ENCODE measurements around the gene SH3PXD2A. TPM values are rescaled to one million over a fixed set of nuclear protein-coding genes. Genes with fewer than 3 reads are reported as not detected.
A peak's percentile ranks its signal among the peaks of the same experiment; 100 is the strongest.

SH3PXD2A gene
- total and polyA plus RNA-seq, 2 of the 4 experiments (the other 2 are of a cell fraction), result 6.3 to 23.0 TPM

DNA sequence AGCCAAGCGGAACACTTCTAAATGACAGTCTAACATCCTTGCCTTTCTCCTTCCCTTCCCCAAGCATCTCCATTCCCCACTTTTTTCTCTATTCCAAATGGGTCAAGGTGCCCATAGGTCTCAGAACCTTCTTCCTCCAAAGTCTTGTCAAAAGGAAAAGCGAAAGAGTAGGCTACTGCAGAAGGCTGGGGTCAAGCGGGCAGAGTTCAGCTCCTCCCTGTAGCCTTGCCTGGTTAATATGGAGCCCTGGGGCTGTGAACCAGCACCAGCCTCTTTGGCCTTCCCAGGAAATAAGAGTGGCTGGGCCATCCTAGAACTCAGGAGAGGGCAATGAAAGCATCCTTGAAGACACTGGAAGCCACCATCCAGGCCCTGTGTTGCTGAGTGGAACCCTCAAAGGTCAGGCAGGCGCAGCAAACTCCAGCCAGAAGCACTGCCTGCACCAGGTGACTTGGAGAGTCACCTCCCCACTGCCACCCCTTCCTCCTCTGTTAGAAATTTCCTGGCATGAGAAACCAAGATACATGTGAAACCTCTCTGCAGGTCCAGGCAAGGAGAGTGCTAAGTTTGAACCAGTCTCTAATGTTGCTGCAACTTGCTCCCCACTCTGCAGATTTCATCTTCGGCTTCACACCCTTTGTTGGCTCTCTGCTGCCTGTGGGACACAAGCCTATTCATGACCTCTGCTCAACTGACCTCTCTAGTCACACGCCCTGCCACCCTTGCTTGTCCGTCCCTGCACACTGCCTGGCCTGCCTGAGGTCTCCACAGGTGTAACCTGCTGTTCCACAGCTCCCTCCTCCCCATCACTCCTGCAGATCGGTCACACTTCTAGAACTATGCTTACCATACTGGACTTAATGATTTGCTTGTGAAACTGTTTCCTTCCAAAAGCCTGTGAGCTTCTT is 74.9 kb downstream of the SH3PXD2A start:
- BruUV-seq (replicated peaks), result no TSS peak
- Histone ChIP-seq H3K9me3 (ENCODE audit: control insufficient read depth, insufficient read depth, low read length) (peaks cover 4% of the 10 kb centered on the region), H3K9ac (ENCODE audit: low read depth, low read length) (no peak overlapping the region), H3K4ac (ENCODE audit: low read depth, low read length) (peak overlapping the region; percentile 64), H2AFZ (replicated peaks; ENCODE audit: low read length, poor library complexity) (no peak overlapping the region), H3K9me1 (ENCODE audit: insufficient read depth, low read length) (peaks cover 20% of the 10 kb centered on the region), H2AK5ac (ENCODE audit: low read depth, low read length) (peak overlapping the region; percentile 81), H3K27me3 (ENCODE audit: control insufficient read depth, insufficient read depth, low read length) (no peaks in the 10 kb centered on the region), H3K36me3 (ENCODE audit: control insufficient read depth, insufficient read depth, low read length) (no peaks in the 10 kb centered on the region), H3K14ac (replicated peaks; ENCODE audit: low read depth, low read length) (no peak overlapping the region; the same call in 1 of the 2 replicates), H2AK9ac (replicated peaks; ENCODE audit: low read depth, low read length, poor library complexity) (peak overlapping the region; percentile 46), H2BK20ac (ENCODE audit: low read depth, low read length) (peak overlapping the region; percentile 36), H3K27ac (ENCODE audit: insufficient read depth, low read length) (no peak overlapping the region), H3K56ac (ENCODE audit: extremely low read depth, insufficient read depth, low read length) (no peak overlapping the region), H4K5ac (ENCODE audit: low read depth, low read length) (no peak overlapping the region), H3K18ac (ENCODE audit: low read depth, low read length) (no peak overlapping the region), H4K91ac (ENCODE audit: insufficient read depth, low read depth, low read length) (no peak overlapping the region), H3K79me1 (ENCODE audit: low read depth in 1 of 2, low read length in 2 of 2) (peaks cover 0 to 24% of the 10 kb centered on the region in 2 experiments; a peak in 2 of 4 replicates), H3K4me1 (ENCODE audit: control insufficient read depth, insufficient read depth, low read length) (peaks cover 19% of the 10 kb centered on the region), H2BK15ac (ENCODE audit: low read depth, low read length) (peak overlapping the region; percentile 4; the same call in 1 of the 3 replicates), H3K23ac (ENCODE audit: low read depth, low read length) (peak overlapping the region; percentile 44; the same call in 1 of the 2 replicates), H4K20me1 (ENCODE audit: insufficient read depth, low read length) (peaks cover 13% of the 10 kb centered on the region; the same call in 1 of the 2 replicates), H3K4me2 (ENCODE audit: low read depth, low read length) (no peak overlapping the region), H2BK120ac (ENCODE audit: low read depth, low read length) (peak overlapping the region; percentile 38), H3K4me3 (ENCODE audit: insufficient read depth, low read depth, low read length) (no peak overlapping the region), H4K8ac (ENCODE audit: low read depth in 2 of 2, low read length in 2 of 2) (peak overlapping the region in 1 of 2 experiments; percentile 23; a peak in 2 of 4 replicates), H2BK5ac (ENCODE audit: low read depth, low read length, poor library complexity, severe bottlenecking) (peak overlapping the region; percentile 9)
- in situ Hi-C loops (cut with MboI; ENCODE audit: low sequenced_read_pairs) (no loop called here), dilution Hi-C loops (cut with HindIII; ENCODE audit: low sequenced_read_pairs, unreplicated experiment) (no loop called here), intact Hi-C loops (cut with micrococcal nuclease) (no loop called here)
- DNase-seq (no peak), ATAC-seq (ENCODE audit: low read depth) (no peak)
- WGBS, 2 experiments (ENCODE audit: extremely low coverage in 2 of 2, insufficient read length in 1 of 2), result 86% methylated on average over 2 of the region's 8 CpGs; no CpG with 5 or more reads in 1 of the 2 experiments
- CTCF ChIA-PET, result interaction anchor here (1.1 to 1.8 kb wide), 4 partner anchors 12 to 74 kb away, joined by 3 to 6 read pairs (median 5); partner anchors contain the start of gene SH3PXD2A
- POLR2A ChIA-PET (ENCODE audit: unreplicated experiment), result no interaction called here
- no peak for TF ChIP-seq MXI1 (IDR thresholded peaks at IDR 0.05; ENCODE audit: borderline replicate concordance, low read depth, low read length)
- no peak for TF ChIP-seq MAZ (IDR thresholded peaks at IDR 0.05; ENCODE audit: borderline replicate concordance, low read depth, low read length)
- TF ChIP-seq FOS (IDR thresholded peaks at IDR 0.05; ENCODE audit: low read depth, low read length), result no peak
- TF ChIP-seq, protein P1, sequence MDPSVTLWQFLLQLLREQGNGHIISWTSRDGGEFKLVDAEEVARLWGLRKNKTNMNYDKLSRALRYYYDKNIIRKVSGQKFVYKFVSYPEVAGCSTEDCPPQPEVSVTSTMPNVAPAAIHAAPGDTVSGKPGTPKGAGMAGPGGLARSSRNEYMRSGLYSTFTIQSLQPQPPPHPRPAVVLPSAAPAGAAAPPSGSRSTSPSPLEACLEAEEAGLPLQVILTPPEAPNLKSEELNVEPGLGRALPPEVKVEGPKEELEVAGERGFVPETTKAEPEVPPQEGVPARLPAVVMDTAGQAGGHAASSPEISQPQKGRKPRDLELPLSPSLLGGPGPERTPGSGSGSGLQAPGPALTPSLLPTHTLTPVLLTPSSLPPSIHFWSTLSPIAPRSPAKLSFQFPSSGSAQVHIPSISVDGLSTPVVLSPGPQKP (IDR thresholded peaks at IDR 0.05; ENCODE audit: borderline replicate concordance, low read depth, low read length), result no peak
- TF ChIP-seq RCOR1 (IDR thresholded peaks at IDR 0.05; ENCODE audit: insufficient replicate concordance, low read length), result no peak
- TF ChIP-seq POLR2A (IDR thresholded peaks at IDR 0.05; ENCODE audit: low read depth, low read length), result no peak
- TF ChIP-seq BHLHE40 (IDR thresholded peaks at IDR 0.05; ENCODE audit: low read depth, low read length), result no peak
- no peak for TF ChIP-seq CHD1 (IDR thresholded peaks at IDR 0.05; ENCODE audit: low read depth, low read length)
- TF ChIP-seq CEBPB (IDR thresholded peaks at IDR 0.05; ENCODE audit: low read depth, low read length), result no peak
- TF ChIP-seq, protein P2, sequence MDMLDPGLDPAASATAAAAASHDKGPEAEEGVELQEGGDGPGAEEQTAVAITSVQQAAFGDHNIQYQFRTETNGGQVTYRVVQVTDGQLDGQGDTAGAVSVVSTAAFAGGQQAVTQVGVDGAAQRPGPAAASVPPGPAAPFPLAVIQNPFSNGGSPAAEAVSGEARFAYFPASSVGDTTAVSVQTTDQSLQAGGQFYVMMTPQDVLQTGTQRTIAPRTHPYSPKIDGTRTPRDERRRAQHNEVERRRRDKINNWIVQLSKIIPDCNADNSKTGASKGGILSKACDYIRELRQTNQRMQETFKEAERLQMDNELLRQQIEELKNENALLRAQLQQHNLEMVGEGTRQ (IDR thresholded peaks at IDR 0.05; ENCODE audit: low read depth, low read length), result no peak
- no peak for TF ChIP-seq SMC3 (IDR thresholded peaks at IDR 0.05; ENCODE audit: low read depth, low read length)
- TF ChIP-seq RFX5 (IDR thresholded peaks at IDR 0.05; ENCODE audit: low read depth, low read length), result no peak
- no peak for TF ChIP-seq RAD21 (IDR thresholded peaks at IDR 0.05; ENCODE audit: low read length)
- no peak for TF ChIP-seq MAFK (IDR thresholded peaks at IDR 0.05; ENCODE audit: low read depth, low read length)
